Medulla oblongata (tissue), 1 donor: Measurements from ENCODE around the gene GLDN.

Experiments used
- DNase-seq: peaks from one replicate; pipeline ENCODE4 v3.0.0-alpha.2; 2015; ENCODE audit errors: extremely low spot score

Gene GLDN

DNA sequence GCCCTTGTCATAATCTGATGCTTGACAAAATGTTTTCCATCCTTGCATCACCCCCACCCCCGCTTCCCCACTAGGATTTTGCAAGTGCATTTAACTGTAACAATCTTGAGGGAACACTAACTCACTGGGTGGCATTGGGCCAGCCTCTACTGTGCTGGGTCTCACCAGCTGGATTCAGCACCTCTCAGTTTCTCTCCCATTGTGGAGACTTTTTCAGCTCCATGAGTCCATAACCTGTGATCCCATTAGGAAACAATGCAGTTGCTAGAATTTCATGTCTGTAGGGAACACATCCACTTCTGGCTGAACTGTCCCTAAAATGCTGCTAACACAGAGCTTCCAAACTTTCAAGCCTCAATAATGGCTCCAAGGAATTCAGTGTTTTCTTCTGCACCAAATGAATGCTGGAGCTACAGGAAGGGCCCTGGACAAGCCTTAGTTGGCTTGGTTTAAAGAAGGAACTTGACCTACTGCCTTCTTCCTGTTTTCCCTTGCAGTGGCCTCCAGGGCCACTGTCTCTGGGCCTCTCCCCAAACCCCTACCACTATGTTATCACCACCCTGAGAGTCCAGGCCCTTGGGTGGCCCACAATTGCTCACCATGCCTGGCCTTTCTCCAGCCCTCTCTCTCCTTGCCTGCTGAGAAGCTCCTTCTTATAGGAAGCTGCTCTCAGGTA lies 18.7 kb upstream of the GLDN start:
- DNase-seq: peak; percentile 15

- no peak for DNase-seq
These were observed 17.7 kb upstream of the GLDN start for GRCh38 chr15:51323749-51324148.

DNA sequence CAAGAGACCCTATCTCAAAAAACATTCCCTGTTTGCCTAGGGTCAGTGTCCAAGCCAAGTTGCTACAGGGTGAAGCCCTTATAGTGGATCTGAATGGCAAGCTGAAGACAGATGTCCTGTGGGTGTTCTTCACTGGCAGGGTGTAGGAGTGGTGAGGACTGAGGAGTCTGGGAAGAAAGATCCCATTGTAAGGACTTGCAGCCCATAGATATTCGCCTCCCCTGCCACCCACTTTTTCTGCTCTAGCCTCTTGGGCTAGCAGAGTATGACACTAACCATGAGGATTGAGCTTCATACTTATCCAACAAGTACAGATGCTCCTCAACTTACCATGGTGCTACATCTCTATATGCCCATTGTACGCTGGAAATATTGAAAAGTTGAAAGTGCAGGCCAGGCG lies 16.3 kb upstream of the GLDN start:
- no peak for DNase-seq

DNA sequence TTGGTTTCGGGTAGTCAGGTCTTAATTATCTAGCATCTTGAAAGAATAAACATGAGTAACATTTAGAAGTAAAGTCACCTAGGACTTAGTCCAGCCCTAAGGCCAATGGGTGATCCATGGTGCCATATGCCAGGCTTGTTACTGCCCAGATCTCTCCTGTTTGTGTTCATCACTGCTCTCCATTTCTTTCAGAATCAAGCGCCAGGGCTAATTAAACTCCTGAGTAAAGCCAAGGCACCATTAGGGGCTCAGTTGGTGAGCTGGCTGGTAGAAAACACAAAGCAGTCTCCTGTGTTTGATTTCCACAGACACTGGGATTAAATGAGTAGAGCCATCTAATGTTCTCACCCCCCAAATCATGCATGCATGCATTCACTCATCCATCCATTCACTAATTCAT lies 14.4 kb upstream of the GLDN start:
- DNase-seq: no peak

GRCh38 chr15:51328926-51329325 lies 12.5 kb upstream of the GLDN start:
- DNase-seq: no peak

- DNase-seq: no peak
These were observed 10.3 kb upstream of the GLDN start for GRCh38 chr15:51331141-51331540.

GRCh38 chr15:51332206-51333147 lies 9.0 kb upstream of the GLDN start:
- DNase-seq: peak; percentile 77

DNA sequence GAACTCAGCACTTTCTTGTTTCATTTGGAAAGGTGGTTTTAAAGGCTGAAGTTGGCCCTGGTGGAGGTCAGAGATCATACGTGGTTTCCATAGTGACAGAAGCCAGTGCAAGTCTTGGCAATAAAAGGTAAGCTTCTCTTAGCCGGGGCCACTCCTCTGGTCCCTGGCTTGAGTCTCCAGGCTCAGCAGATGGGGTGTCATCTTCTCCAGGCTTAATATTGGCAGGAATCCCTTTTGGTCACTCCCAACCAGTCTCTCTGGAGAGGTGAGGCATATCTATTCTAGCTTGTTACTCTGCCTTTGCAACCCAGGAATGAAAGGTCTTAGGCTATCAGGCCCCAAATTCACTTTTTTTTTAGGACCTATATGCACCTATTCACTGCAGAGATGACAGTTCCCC lies 7.9 kb upstream of the GLDN start:
- DNase-seq: no peak

DNA sequence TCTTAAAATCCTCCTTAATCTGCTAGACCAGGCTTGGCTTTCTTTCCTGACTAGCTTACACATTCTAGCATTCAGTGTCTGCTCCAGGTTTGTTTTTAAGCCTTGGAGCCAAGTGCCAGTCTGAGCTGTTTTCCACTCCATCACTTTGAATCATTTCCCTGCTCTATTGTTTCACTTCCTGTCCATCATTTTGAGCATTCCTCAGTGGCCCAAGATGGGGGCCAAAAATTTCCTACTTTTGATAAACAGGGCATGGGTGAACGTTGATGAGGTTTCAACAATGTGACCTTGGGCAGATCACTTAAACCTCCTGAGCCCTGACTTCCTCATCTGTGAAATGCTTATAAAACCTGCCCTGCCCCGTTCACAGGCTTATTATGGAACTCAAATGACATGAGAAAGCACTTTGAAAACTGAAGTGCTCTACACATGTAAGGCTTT lies 7.4 kb upstream of the GLDN start:
- no peak for DNase-seq

DNA sequence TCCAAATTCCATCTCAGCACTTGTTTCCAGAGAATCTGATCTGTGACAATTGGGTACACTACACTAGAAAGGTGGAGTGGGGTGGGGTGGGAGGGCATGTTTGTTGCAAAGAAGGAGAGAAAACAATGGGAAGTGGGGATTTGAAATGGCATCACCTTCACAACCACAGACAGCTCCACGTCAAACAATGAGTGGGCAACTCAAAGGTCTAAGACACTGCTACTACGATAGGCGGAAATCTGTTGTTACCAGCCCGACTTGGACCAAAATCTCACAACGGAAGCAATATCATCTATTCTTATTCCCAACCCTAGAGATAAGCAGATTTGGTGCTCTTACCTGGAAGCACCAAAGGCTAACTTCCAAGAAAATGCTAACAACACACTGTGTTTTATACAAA lies 6.4 kb upstream of the GLDN start:
- DNase-seq: no peak

DNA sequence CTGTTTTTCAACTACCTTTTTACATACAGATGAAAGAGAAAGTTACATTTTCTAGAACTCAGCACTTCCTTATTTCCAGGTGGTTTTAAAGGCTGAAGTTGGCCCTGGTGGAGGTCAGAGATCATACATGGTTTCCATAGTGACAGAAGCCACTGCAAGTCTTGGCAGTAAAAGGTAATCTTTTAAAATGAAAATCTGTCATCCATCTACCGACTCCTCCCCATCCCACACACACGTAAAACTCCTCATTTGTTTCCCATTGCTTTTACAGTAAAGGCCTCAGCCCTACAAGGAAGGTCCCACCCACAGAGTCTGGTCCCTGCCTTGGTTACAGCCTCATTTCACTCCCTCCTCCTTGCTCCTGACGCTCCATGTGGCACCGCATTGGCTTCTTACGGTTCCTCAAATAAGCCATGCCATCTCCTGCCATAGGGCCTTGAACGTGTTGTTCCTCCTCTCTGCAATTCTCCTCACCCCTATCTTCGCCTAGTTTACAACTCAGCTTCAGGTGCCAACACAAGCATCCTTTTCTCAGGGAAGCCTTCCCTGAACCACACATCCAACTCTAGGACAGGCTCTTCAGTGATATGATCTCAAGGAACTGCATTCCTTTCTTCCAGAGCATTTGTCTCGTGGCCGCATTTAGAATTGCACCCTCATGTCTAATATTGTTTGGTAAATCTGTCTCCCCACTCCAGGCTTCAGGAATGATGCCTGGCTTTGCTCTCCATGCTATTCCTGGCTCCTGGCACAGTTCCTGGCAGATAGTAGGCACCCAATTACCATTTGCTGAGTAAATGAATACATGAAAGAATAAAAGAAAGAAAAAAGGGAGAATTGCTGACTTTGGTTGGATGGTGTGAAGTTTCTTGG lies 5.7 kb upstream of the GLDN start:
- no peak for DNase-seq

DNA sequence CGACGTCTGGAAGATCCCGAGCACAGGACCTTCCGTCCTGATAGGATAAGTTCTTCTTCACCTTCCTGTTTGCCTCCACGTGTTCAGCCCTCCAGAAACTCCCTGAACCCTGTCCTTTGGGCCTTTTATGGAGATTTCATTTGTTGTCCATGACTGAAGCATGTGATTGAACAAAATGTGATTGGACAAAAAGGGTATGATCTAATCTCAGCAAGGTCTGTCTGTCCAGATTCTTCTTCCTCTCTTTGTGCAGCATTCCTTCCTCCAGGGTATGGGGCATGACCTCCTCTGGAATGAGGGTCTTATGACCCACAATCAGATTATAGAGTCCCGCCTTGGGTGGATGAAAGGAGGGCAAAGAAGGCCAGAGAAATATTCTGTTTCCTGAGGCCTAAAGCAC lies 3.0 kb upstream of the GLDN start, which contains the start of gene CYP19A1:
CYP19A1 (minus strand) TSS at position 101 of the 400 bp plus-strand sequence. CDS start 95,684 bp downstream, outside the sequence.
- DNase-seq: no peak

DNA sequence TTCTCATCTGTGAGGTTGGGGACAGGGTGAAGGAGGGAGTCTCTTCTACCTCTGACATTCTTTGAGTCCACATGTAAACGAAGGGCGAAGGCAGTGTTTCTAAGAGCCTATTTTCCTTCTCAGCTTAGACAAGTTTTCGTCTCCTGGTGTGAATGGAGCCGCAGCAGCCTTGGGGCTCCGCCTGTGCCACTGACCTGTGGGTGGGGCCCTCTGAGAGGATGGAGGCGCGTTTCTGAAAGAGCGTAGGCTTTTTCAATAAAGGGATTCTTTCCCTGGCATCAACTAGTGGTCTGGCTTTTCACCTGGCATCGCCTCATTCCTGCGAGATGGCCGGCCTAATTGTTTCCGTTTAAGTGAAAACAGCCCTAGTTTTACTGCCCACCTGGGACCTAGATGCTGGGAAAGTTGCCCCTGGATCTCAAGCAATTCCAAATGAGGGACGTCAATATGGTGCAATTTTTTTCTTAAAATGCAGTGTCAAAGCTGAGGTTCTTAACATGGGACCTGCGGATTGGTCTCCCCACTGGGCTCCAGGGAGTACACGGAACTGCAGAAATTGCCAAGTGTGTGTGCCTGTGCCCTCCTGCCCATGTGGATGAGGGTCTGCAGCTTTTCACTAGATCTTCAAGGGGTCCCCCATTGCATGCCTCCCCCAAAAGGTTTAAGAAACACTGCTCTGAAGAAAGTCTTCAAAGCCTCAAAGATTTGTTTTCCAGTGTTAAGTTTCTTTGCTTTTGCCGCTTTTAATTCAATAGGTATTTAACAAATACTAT lies 958 bp downstream of the GLDN start:
- peak; percentile 55 for DNase-seq

DNA sequence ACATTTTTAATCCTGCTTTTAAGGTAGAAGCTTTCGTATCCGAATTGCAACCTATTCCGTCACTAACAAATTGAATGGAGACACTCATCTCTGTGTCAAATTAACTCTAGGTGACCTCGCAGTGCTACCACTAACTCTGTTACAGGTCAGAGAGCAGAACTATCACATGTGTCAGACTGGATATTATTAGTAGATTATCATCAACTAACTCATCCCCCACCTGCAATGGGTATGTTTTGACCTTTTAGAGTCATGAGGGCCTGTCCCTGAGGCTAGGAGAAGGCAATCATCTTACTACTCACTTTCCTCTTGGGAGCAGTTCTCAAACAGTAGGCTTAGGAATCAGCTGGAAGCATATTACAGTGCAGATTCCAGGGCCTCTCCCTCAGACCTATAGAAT lies 2.0 kb downstream of the GLDN start:
- no peak for DNase-seq

DNA sequence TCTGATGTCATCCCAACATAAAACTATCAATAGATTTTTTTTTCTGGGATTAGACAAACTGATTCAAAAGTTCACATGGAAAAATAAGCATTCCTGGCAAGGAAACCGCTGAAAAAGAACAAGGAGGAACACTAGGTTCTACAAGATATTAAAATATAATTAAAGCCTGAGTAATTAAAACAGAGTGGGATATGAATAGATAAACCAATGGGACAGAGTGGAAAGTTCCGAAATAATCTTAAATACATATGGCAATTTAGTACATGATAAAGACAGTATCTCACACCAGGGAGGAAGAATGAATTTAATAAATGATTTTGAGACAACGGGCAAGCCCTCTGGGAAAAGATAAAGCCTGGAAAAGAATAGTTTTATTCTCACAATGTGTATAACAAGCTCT lies 4.7 kb downstream of the GLDN start:
- no peak for DNase-seq

DNA sequence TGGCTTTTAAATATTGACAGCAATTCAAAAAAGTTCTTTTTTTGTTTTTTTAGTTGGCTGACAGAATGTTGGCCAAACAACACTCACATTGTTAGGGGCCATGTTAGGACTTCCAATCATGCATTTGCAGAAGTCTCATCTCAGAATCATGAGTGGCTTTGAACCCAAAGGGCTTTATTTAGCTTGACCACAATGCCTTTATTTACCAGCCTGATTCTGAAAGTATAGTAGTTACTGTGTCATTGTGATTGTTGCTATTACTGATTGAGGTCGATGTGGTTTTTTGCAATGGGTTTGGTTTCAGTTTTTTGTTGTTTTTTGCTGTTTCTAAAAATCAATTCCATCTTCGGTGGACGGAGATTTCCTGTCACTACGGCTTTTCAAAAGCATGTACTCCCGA lies 7.2 kb downstream of the GLDN start:
- DNase-seq: peak; percentile 92

GRCh38 chr15:51349156-51349844 lies 7.8 kb downstream of the GLDN start:
- peak; percentile 68 for DNase-seq

DNA sequence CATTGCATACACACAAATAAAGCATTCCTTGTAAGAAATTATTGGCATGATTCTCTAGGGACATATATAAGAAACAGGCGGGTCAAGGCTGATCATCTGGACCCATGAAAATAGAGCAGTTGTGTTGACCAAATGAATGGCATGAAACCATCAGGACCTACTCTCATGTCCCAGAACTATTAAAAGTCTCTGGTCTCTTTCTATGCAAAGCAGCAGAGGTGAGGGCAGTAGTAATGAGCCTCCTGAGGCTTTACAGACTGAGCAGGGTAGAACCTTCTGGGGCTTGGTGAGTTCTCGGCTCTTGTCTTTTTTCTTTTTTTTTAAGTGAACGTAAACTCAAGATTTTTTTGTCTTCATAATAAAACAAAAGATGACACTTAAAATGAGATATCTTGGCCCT lies 9.3 kb downstream of the GLDN start:
- no peak for DNase-seq

GRCh38 chr15:51353976-51354375 lies 12.5 kb downstream of the GLDN start:
- no peak for DNase-seq

DNA sequence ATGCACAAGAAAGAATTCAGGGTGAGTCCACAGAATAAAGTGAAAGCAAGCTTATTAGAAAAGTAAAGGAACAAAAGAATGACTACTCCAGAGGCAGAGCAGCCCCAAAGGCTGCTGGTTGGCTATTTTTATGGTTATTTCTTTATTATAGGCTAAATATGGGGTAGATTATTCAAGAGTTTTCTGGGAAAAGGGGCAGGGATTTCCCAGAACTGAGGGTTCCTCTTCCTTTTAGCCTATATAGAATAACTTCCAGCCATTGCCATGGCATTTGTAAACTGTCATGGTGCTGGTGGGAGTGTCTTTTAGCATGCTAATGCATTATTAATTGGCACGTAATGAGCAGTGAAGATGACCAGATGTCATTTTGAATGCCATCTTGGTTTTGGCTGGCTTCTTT lies 13.6 kb downstream of the GLDN start:
- DNase-seq: no peak

GRCh38 chr15:51356147-51356546 lies 14.7 kb downstream of the GLDN start:
- no peak for DNase-seq
